Body of pancreas (tissue), 4 donors: ENCODE results near the gene PRDM8. TPM values are rescaled to one million over a fixed set of nuclear protein-coding genes. Genes with fewer than 3 reads are reported as not detected.

Source experiments
- ATAC-seq: fragments of 150-250 bp; one replicate; pipeline ENCODE4 v1.9.1; 2016
- DNase-seq, 4 donors: peaks; one replicate each; pipeline ENCODE4 v3.0.0-alpha.2; 2019
- H3K27ac ChIP-seq, 4 donors: fragments of 200-600 bp; sonication (generic); 1 replicate in 3 of 4; 2 replicates in 1 of 4; pipeline versions ENCODE4 v1.5.1 to v1.6.1; 2016 to 2019; ENCODE audit warnings: mild to moderate bottlenecking in 1 of 4, mixed read lengths in 1 of 4, moderate library complexity in 1 of 4
- H3K27me3 ChIP-seq, 2 donors: fragments of 200-600 bp; sonication (generic); one replicate each; pipeline ENCODE4 v1.6.0; 2016; ENCODE audit warnings: mild to moderate bottlenecking in 1 of 2
- H3K36me3 ChIP-seq, 2 donors: fragments of 200-600 bp; sonication (generic); replicated peaks in 1 of 2; 2 replicates each; pipeline ENCODE4 v1.5.1; 2016; ENCODE audit warnings: low read depth in 2 of 2; ENCODE audit not compliant: insufficient read depth in 1 of 2
- H3K4me1 ChIP-seq: fragments of 200-600 bp; sonication (generic); one replicate; pipeline ENCODE4 v1.6.0; 2016
- H3K4me3 ChIP-seq, 2 donors: fragments of 200-600 bp; sonication (generic); 1 replicate in 1 of 2; 2 replicates in 1 of 2; pipeline ENCODE4 v1.5.1; 2016 to 2019
- H3K9me3 ChIP-seq, 3 donors: fragments of 200-600 bp; sonication (generic); 1 replicate in 2 of 3; 2 replicates in 1 of 3; pipeline ENCODE4 v1.5.1; 2016
- POLR2A ChIP-seq, 3 donors: fragments of 450-650 bp; IDR thresholded peaks; one replicate each; pipeline ENCODE4 v1.6.1; 2016; ENCODE audit warnings: antibody characterized with exemption in 3 of 3, mild to moderate bottlenecking in 2 of 3
- WGBS, 2 donors: methylation state at CpG; one replicate each; pipeline ENCODE4 v1.1.5; 2017; 5-methylcytosine and 5-hydroxymethylcytosine counted together
- intact Hi-C: fragments of 100-400 bp; cut with DNase I; formaldehyde crosslinking; loops from one replicate; pipeline ENCODE4 v1.15.1; 2023
- total RNA-seq, 2 donors: library from RNA; depleted of rRNA; stranded (reverse); fragments of >200 nt; gene quantifications; one replicate each; pipeline ENCODE4 v1.1.0, GENCODE V29; 2016
- TF ChIP-seq, protein P1 (sequence below), 7 experiments: fragments of 450-650 bp in 4 of 7; fragments of 200-600 bp in 3 of 7; sonication (generic) in 3 of 7; IDR thresholded peaks; one replicate each; pipeline ENCODE4 v1.5.1; 2016 to 2019; ENCODE audit warnings: antibody characterized with exemption in 7 of 7

PRDM8 gene
- total RNA-seq, 2 donors from 2014 or later, result 2.6 to 5.9 TPM

DNA sequence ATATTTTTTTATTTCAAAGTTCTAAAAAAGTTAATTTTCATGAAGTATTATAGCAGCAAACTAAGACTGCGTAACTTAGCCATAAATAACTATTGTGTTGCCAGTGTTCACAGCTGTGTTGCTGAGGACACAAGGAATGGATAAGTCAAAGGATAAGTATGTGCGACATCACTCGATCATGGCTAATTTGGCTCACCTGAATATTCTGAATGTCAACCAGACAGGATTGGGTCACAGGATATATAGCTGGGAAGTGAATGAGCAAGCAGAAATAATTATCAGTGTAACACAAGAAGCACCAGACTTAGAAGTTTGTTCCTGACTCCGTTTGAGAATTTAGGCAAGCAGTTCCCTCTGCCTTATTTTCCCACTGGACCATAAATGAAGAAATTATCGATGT, 33.9 kb downstream of the PRDM8 start:
- Histone ChIP-seq H3K4me3 (no peak overlapping the region), H3K27ac (no peak overlapping the region), H3K4me1 (no peaks in the 10 kb centered on the region), H3K9me3 (no peaks in the 10 kb centered on the region), H3K27me3 (no peaks in the 10 kb centered on the region), H3K36me3 (no peaks in the 10 kb centered on the region)
- WGBS, 2 donors, result 65 to 78% methylated on average over 5 of the region's 5 CpGs
- intact Hi-C loops, result no loop called here
- TF ChIP-seq, protein P1, sequence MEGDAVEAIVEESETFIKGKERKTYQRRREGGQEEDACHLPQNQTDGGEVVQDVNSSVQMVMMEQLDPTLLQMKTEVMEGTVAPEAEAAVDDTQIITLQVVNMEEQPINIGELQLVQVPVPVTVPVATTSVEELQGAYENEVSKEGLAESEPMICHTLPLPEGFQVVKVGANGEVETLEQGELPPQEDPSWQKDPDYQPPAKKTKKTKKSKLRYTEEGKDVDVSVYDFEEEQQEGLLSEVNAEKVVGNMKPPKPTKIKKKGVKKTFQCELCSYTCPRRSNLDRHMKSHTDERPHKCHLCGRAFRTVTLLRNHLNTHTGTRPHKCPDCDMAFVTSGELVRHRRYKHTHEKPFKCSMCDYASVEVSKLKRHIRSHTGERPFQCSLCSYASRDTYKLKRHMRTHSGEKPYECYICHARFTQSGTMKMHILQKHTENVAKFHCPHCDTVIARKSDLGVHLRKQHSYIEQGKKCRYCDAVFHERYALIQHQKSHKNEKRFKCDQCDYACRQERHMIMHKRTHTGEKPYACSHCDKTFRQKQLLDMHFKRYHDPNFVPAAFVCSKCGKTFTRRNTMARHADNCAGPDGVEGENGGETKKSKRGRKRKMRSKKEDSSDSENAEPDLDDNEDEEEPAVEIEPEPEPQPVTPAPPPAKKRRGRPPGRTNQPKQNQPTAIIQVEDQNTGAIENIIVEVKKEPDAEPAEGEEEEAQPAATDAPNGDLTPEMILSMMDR (IDR thresholded peaks at IDR 0.05), result no peak
- TF ChIP-seq POLR2A (IDR thresholded peaks at IDR 0.05), result no peak
- ATAC-seq, result no peak
- no peak for DNase-seq

DNA sequence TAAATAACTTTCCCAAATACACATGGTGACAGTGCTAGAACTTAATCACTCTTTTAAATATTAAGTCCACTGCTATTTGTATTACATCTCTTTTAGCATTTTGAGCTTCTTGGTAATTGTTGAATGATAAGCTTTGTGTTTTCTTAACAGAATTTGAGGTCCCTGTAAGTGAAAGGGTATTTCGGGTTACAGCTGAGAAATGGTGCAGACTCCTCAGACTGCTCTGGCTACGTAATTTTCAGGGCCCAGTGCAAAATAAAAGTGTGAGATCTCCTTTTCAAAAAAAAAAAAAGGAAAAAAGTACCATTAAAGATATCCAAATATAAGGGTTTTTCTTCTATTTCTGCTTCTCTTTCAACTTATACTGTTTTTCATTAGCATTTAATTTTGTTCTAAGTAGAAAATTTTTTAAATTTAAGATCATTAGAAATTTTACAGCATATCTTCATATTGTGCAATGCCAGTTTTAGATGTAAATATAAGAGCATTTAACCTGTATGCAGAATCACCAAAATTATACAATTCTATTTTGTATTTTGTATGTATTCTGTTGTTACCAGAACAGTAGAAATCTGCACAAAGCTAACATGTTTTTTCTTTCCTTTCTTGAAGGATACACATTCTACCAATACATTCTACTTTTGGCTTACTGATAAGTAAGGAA, 35.5 kb downstream of the PRDM8 start:
- Histone ChIP-seq H3K36me3 (no peaks in the 10 kb centered on the region), H3K4me3 (no peak overlapping the region), H3K9me3 (no peaks in the 10 kb centered on the region), H3K27me3 (no peaks in the 10 kb centered on the region), H3K27ac (no peak overlapping the region), H3K4me1 (no peaks in the 10 kb centered on the region)
- 88 to 92% methylated on average over 2 of the region's 2 CpGs for WGBS, 2 donors
- intact Hi-C loops, result no loop called here
- ATAC-seq (no peak), DNase-seq (no peak)
- no peak for TF ChIP-seq POLR2A (IDR thresholded peaks at IDR 0.05)
- TF ChIP-seq, protein P1 (IDR thresholded peaks at IDR 0.05), result no peak

DNA sequence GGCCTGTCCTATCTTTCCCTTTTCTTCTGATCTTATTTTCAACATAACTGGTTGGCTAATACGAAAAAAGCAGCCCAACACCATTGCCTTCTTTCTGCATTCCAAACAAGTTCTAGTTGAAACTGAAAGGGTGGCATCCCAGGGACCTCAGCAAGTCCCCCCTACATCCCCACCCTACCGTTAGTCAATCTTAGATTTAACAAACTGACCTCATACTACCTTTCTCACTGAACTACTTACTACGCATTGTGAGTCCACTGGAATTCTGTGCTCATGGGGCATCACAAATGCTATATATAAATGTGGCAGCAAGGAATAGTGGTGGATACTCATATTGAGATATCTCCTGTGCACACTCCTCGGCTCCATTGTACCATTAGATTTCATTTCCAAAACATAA, 36.1 kb downstream of the PRDM8 start:
- DNase-seq (no peak), ATAC-seq (no peak)
- 74 to 84% methylated on average over 4 of the region's 4 CpGs for WGBS, 2 donors
- no peaks in the 10 kb centered on the region for H3K4me1 ChIP-seq
- H3K9me3 ChIP-seq, result no peaks in the 10 kb centered on the region
- H3K27ac ChIP-seq, result no peak overlapping the region
- intact Hi-C loops, result no loop called here
- TF ChIP-seq POLR2A (IDR thresholded peaks at IDR 0.05), result no peak
- TF ChIP-seq, protein P1 (IDR thresholded peaks at IDR 0.05), result no peak
- H3K36me3 ChIP-seq, result no peaks in the 10 kb centered on the region
- H3K27me3 ChIP-seq, result no peaks in the 10 kb centered on the region
- H3K4me3 ChIP-seq, result no peak overlapping the region

DNA sequence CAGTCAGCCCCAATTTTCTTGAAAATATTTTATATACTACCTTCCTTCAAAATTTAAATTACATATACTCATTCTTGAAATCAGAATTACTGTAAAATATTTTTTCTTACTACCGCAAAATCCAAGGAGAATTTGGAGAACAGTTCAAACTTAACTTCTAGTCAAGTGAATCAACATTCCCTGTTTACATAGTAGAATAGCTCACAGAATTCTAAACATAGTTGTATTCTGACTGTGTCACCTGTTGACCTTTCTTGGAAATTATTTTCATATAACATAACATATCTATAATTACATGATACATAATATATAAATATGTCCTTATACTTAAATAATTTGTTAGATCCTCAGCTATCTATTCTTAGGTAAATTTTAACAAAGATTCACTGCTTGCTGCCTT, 38.1 kb downstream of the PRDM8 start:
- TF ChIP-seq, protein P1 (IDR thresholded peaks at IDR 0.05), result no peak
- TF ChIP-seq POLR2A (IDR thresholded peaks at IDR 0.05), result no peak
- DNase-seq, result no peak
- H3K27ac ChIP-seq, result no peak overlapping the region
- intact Hi-C loops, result no loop called here
- no peaks in the 10 kb centered on the region for H3K4me1 ChIP-seq
- no peak for ATAC-seq
- H3K27me3 ChIP-seq, result no peaks in the 10 kb centered on the region
- H3K9me3 ChIP-seq, result no peaks in the 10 kb centered on the region
- no peak overlapping the region for H3K4me3 ChIP-seq
- WGBS, 2 donors, result 47 to 48% methylated on average over 1 of the region's 1 CpG
- no peaks in the 10 kb centered on the region for H3K36me3 ChIP-seq

GRCh38 chr4:80237992-80238391, 40.7 kb downstream of the PRDM8 start:
- no peak for TF ChIP-seq POLR2A (IDR thresholded peaks at IDR 0.05)
- TF ChIP-seq, protein P1 (IDR thresholded peaks at IDR 0.05), result no peak
- intact Hi-C loops, result no loop called here
- Histone ChIP-seq H3K27ac (no peak overlapping the region), H3K4me3 (no peak overlapping the region), H3K9me3 (no peaks in the 10 kb centered on the region), H3K27me3 (no peaks in the 10 kb centered on the region), H3K4me1 (no peaks in the 10 kb centered on the region), H3K36me3 (no peaks in the 10 kb centered on the region)
- 46 to 66% methylated on average over 6 of the region's 6 CpGs for WGBS, 2 donors
- no peak for DNase-seq
- no peak for ATAC-seq
